A673 (cell line): ENCODE measurements around the gene GRID1.

ENCODE experiments used
- CTCF ChIP-seq: fragments of 300-800, 200-600 bp; sonication (generic); conservative IDR thresholded peaks from 2 replicates; pipeline ENCODE4 v1.5.1; 2017; ENCODE audit warnings: low read depth, mild to moderate bottlenecking, antibody characterized with exemption, low read length, moderate library complexity, mixed read lengths
- EZH2 ChIP-seq: fragments of 200-600 bp; sonication (generic); IDR thresholded peaks from 2 replicates; pipeline ENCODE4 v1.6.1; 2017; ENCODE audit warnings: borderline replicate concordance, low read depth, mild to moderate bottlenecking, mixed read lengths, antibody characterized with exemption, low read length; ENCODE audit not compliant: poor library complexity, severe bottlenecking

- TF ChIP-seq CTCF, result no peak
- no peak for TF ChIP-seq EZH2
These were observed 761.7 kb downstream of the GRID1 start for GRCh38 chr10:85604884-85605283.
